Measurements from ENCODE around the gene TMEM208. TPM values are rescaled to one million over a fixed set of nuclear protein-coding genes. Genes with fewer than 3 reads are reported as not detected.

TMEM208 gene
- total and polyA plus RNA-seq, 2 donors, result 35.2 to 71.8 TPM

GRCh38 chr16:67270931-67271338, 44.0 kb downstream of the TMEM208 start:
- Histone ChIP-seq H3K4me3 (ENCODE audit: low read length in 2 of 2) (no peak overlapping the region), H3K27ac (ENCODE audit: low read depth in 1 of 2, low read length in 1 of 2) (no peak overlapping the region), H3K4me1 (ENCODE audit: control insufficient read depth in 2 of 2, insufficient read depth in 2 of 2, low read length in 2 of 2) (no peaks in the 10 kb centered on the region), H3K27me3 (ENCODE audit: control insufficient read depth in 2 of 2, insufficient read depth in 1 of 2, low read length in 1 of 2) (no peaks in the 10 kb centered on the region), H3K36me3 (ENCODE audit: control insufficient read depth in 2 of 2, insufficient read depth in 2 of 2, low read length in 1 of 2) (no peaks in the 10 kb centered on the region), H3K9me3 (ENCODE audit: control insufficient read depth in 2 of 2, insufficient read depth in 1 of 2, low read length in 1 of 2) (no peaks in the 10 kb centered on the region)
- 91% methylated on average over 11 of the region's 11 CpGs for WGBS
- DNase-seq (ENCODE audit: low read depth in 6 of 9, low spot score in 9 of 9), result no peak

DNA sequence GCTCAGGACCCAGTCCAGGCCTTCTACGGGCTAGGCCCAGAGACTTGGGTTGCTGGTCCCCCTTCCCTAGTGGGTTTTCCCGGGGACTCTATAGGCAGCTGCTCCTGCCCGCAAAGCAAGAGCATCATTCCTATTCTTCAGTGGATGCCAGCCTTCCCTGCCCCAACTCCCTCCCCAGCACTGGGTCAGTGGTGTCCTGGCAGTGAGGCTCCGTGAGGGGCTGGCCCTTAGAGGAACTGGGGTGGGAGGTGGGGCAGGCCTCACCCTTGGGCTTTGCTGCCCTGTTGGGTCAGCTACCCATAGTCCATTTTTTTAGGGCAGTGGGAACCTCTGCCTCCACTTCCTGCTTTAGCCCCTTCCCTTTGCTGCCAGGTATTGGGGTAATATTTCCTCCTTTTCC, 44.5 kb downstream of the TMEM208 start:
- WGBS, result 98% methylated on average over 4 of the region's 4 CpGs
- H3K9me3 ChIP-seq (ENCODE audit: control insufficient read depth in 2 of 2, insufficient read depth in 1 of 2, low read length in 1 of 2), result no peaks in the 10 kb centered on the region
- no peak overlapping the region for H3K27ac ChIP-seq (ENCODE audit: low read depth in 1 of 2, low read length in 1 of 2)

DNA sequence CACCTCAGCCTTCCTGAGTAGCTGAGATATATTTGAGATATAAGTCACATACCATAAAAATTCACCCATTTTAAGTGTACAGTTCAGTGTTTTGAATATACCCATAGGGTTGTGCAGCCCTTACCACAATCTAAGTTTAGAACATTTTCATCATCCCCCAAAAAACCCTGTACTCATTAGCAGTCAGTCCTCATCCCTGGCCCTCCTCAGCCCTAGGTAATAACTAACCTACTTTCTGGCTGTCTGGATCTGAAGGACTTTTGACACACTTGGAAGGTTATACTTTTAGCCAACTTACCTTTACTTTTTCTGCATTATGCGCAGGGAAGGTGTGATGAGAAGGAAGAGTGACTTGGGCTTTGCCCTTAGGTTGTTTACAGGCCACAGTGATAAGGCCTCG, 48.4 kb downstream of the TMEM208 start:
- H3K9me3 ChIP-seq (ENCODE audit: control insufficient read depth in 2 of 2, insufficient read depth in 1 of 2, low read length in 1 of 2), result peaks cover 0 to 4% of the 10 kb centered on the region in 2 donors
- peaks cover 4 to 12% of the 10 kb centered on the region in 2 donors for H3K36me3 ChIP-seq (ENCODE audit: control insufficient read depth in 2 of 2, insufficient read depth in 2 of 2, low read length in 1 of 2)
- DNase-seq (ENCODE audit: low read depth in 6 of 9, low spot score in 9 of 9), result no peak
- WGBS, result 100% methylated on average over 2 of the region's 2 CpGs
- peaks cover 3 to 16% of the 10 kb centered on the region in 2 donors for H3K4me1 ChIP-seq (ENCODE audit: control insufficient read depth in 2 of 2, insufficient read depth in 2 of 2, low read length in 2 of 2)
- no peaks in the 10 kb centered on the region for H3K27me3 ChIP-seq (ENCODE audit: control insufficient read depth in 2 of 2, insufficient read depth in 1 of 2, low read length in 1 of 2)
- no peak overlapping the region for H3K4me3 ChIP-seq (ENCODE audit: low read length in 2 of 2)
- no peak overlapping the region for H3K27ac ChIP-seq (ENCODE audit: low read depth in 1 of 2, low read length in 1 of 2)

More for the DNA sequence above, 44.5 kb downstream of the TMEM208 start:
- no peaks in the 10 kb centered on the region for H3K27me3 ChIP-seq (ENCODE audit: control insufficient read depth in 2 of 2, insufficient read depth in 1 of 2, low read length in 1 of 2)
- peaks cover 0 to 3% of the 10 kb centered on the region in 2 donors for H3K36me3 ChIP-seq (ENCODE audit: control insufficient read depth in 2 of 2, insufficient read depth in 2 of 2, low read length in 1 of 2)
- DNase-seq (ENCODE audit: low read depth in 6 of 9, low spot score in 9 of 9), result no peak
- no peaks in the 10 kb centered on the region for H3K4me1 ChIP-seq (ENCODE audit: control insufficient read depth in 2 of 2, insufficient read depth in 2 of 2, low read length in 2 of 2)
- no peak overlapping the region for H3K4me3 ChIP-seq (ENCODE audit: low read length in 2 of 2)

- 97% methylated on average over 4 of the region's 4 CpGs for WGBS
- peaks cover 3 to 18% of the 10 kb centered on the region in 2 donors for H3K4me1 ChIP-seq (ENCODE audit: control insufficient read depth in 2 of 2, insufficient read depth in 2 of 2, low read length in 2 of 2)
- no peaks in the 10 kb centered on the region for H3K27me3 ChIP-seq (ENCODE audit: control insufficient read depth in 2 of 2, insufficient read depth in 1 of 2, low read length in 1 of 2)
- DNase-seq (ENCODE audit: low read depth in 6 of 9, low spot score in 9 of 9), result no peak
- peak overlapping the region in 1 of 2 donors; percentile 52 for H3K27ac ChIP-seq (ENCODE audit: low read depth in 1 of 2, low read length in 1 of 2)
- H3K36me3 ChIP-seq (ENCODE audit: control insufficient read depth in 2 of 2, insufficient read depth in 2 of 2, low read length in 1 of 2), result peaks cover 4 to 12% of the 10 kb centered on the region in 2 donors
- H3K4me3 ChIP-seq (ENCODE audit: low read length in 2 of 2), result no peak overlapping the region
- H3K9me3 ChIP-seq (ENCODE audit: control insufficient read depth in 2 of 2, insufficient read depth in 1 of 2, low read length in 1 of 2), result peaks cover 0 to 4% of the 10 kb centered on the region in 2 donors
Measured at GRCh38 chr16:67277294-67277998, 50.5 kb downstream of the TMEM208 start.

- WGBS, result 82% methylated on average over 13 of the region's 13 CpGs
- Histone ChIP-seq H3K4me1 (ENCODE audit: control insufficient read depth in 2 of 2, insufficient read depth in 2 of 2, low read length in 2 of 2) (peaks cover 3 to 18% of the 10 kb centered on the region in 2 donors), H3K4me3 (ENCODE audit: low read length in 2 of 2) (peak overlapping the region; percentile 58 to 79), H3K9me3 (ENCODE audit: control insufficient read depth in 2 of 2, insufficient read depth in 1 of 2, low read length in 1 of 2) (peaks cover 0 to 4% of the 10 kb centered on the region in 2 donors), H3K27me3 (ENCODE audit: control insufficient read depth in 2 of 2, insufficient read depth in 1 of 2, low read length in 1 of 2) (no peaks in the 10 kb centered on the region), H3K36me3 (ENCODE audit: control insufficient read depth in 2 of 2, insufficient read depth in 2 of 2, low read length in 1 of 2) (peaks cover 4 to 12% of the 10 kb centered on the region in 2 donors), H3K27ac (ENCODE audit: low read depth in 1 of 2, low read length in 1 of 2) (peak overlapping the region in 1 of 2 donors; percentile 52)
- peak in 1 of 9 donors; percentile 17 for DNase-seq (ENCODE audit: low read depth in 6 of 9, low spot score in 9 of 9)
Measured at GRCh38 chr16:67277999-67278772, 51.3 kb downstream of the TMEM208 start.

Other genes with a start within 250 kb of the TMEM208 start
- gene CES4A, start 238.5 kb upstream of the TMEM208 start, total RNA-seq, result 2.1 TPM
- 14.6 TPM for gene CES4A, start 238.5 kb upstream of the TMEM208 start, polyA plus RNA-seq
- 54.3 TPM for gene CBFB, start 198.0 kb upstream of the TMEM208 start, total RNA-seq
- 49.4 TPM for gene CBFB, start 198.0 kb upstream of the TMEM208 start, polyA plus RNA-seq
- gene PHAF1, start 117.2 kb upstream of the TMEM208 start, total RNA-seq, result 7.7 TPM
- 12.0 TPM for gene PHAF1, start 117.2 kb upstream of the TMEM208 start, polyA plus RNA-seq
- 1.3 TPM for gene B3GNT9, start 76.1 kb upstream of the TMEM208 start, total RNA-seq
- 3.2 TPM for gene B3GNT9, start 76.1 kb upstream of the TMEM208 start, polyA plus RNA-seq
- gene TRADD, start 67.2 kb upstream of the TMEM208 start, total RNA-seq, result 12.5 TPM
- 33.9 TPM for gene TRADD, start 67.2 kb upstream of the TMEM208 start, polyA plus RNA-seq
- gene FBXL8, start 67.2 kb upstream of the TMEM208 start, total RNA-seq, result 2.0 TPM
- gene FBXL8, start 67.2 kb upstream of the TMEM208 start, polyA plus RNA-seq, result 12.0 TPM
- 4.1 TPM for gene HSF4, start 62.4 kb upstream of the TMEM208 start, total RNA-seq
- gene HSF4, start 62.4 kb upstream of the TMEM208 start, polyA plus RNA-seq, result 50.8 TPM
- 2.3 TPM for gene NOL3, start 56.6 kb upstream of the TMEM208 start, total RNA-seq
- 28.2 TPM for gene NOL3, start 56.6 kb upstream of the TMEM208 start, polyA plus RNA-seq
- gene MATCAP1, start 43.2 kb upstream of the TMEM208 start, total RNA-seq, result 5.2 TPM
- gene MATCAP1, start 43.2 kb upstream of the TMEM208 start, polyA plus RNA-seq, result 24.6 TPM
- gene EXOC3L1, start 37.0 kb upstream of the TMEM208 start, total RNA-seq, result 0.57 TPM
- gene EXOC3L1, start 37.0 kb upstream of the TMEM208 start, polyA plus RNA-seq, result 2.2 TPM
- gene E2F4, start 35.0 kb upstream of the TMEM208 start, total RNA-seq, result 47.7 TPM
- 46.9 TPM for gene E2F4, start 35.0 kb upstream of the TMEM208 start, polyA plus RNA-seq
- 2.3 TPM for gene ELMO3, start 28.0 kb upstream of the TMEM208 start, total RNA-seq
- 15.3 TPM for gene ELMO3, start 28.0 kb upstream of the TMEM208 start, polyA plus RNA-seq
- gene FHOD1, start 20.4 kb downstream of the TMEM208 start, total RNA-seq, result 5.6 TPM
- 27.8 TPM for gene FHOD1, start 20.4 kb downstream of the TMEM208 start, polyA plus RNA-seq
- 0.09 TPM for gene SLC9A5, start 21.8 kb downstream of the TMEM208 start, total RNA-seq
- gene SLC9A5, start 21.8 kb downstream of the TMEM208 start, polyA plus RNA-seq, result 1.1 TPM
- gene PLEKHG4, start 52.4 kb downstream of the TMEM208 start, total RNA-seq, result 12.6 TPM
- gene PLEKHG4, start 52.4 kb downstream of the TMEM208 start, polyA plus RNA-seq, result 16.8 TPM
- gene KCTD19, start 99.6 kb downstream of the TMEM208 start, total RNA-seq, result 0.19 TPM
- gene KCTD19, start 99.6 kb downstream of the TMEM208 start, polyA plus RNA-seq, result 0.34 TPM
- gene LRRC36, start 99.7 kb downstream of the TMEM208 start, total RNA-seq, result 0.19 TPM
- gene LRRC36, start 99.7 kb downstream of the TMEM208 start, polyA plus RNA-seq, result 0.78 TPM
- 1.6 TPM for gene TPPP3, start 166.4 kb downstream of the TMEM208 start, total RNA-seq
- gene TPPP3, start 166.4 kb downstream of the TMEM208 start, polyA plus RNA-seq, result 9.0 TPM
- 0.52 TPM for gene ZDHHC1, start 189.3 kb downstream of the TMEM208 start, total RNA-seq
- gene ZDHHC1, start 189.3 kb downstream of the TMEM208 start, polyA plus RNA-seq, result 2.5 TPM
- gene HSD11B2, start 204.0 kb downstream of the TMEM208 start, total RNA-seq, result 0.09 TPM
- gene HSD11B2, start 204.0 kb downstream of the TMEM208 start, polyA plus RNA-seq, result 7.8 TPM

All from thymus (tissue), 11 donors.